RWPE2 (cell line): ENCODE data around the gene PARP4.
"Not testable (repeated sequence)": the region's sequence is repeated elsewhere in the genome, so short reads cannot be mapped to it uniquely, and the experiment has no call there.

Source experiments
- ATAC-seq: fragments of 200-7000 bp; cut with Tn5 transposase; 3 replicates; pipeline ENCODE4 v1.9.1; 2021; ENCODE audit warnings: low read depth
- DNase-seq: peaks from one replicate; pipeline ENCODE4 v3.0.0-alpha.2; 2020; ENCODE audit warnings: low spot score
- H3K27ac ChIP-seq: fragments of 450-650 bp; 2 replicates; pipeline ENCODE4 v1.5.1; 2017; ENCODE audit warnings: mild to moderate bottlenecking; ENCODE audit not compliant: poor library complexity, severe bottlenecking
- H3K27me3 ChIP-seq: fragments of 250-450 bp; sonication (Bioruptor Pico); 2 replicates; pipeline ENCODE4 v1.5.1; 2021; ENCODE audit warnings: mild to moderate bottlenecking, moderate library complexity; ENCODE audit not compliant: insufficient read depth, poor library complexity, severe bottlenecking
- H3K36me3 ChIP-seq: fragments of 250-450 bp; sonication (Bioruptor Pico); 2 replicates; pipeline ENCODE4 v1.5.1; 2020; ENCODE audit warnings: low read depth, mild to moderate bottlenecking, moderate library complexity
- H3K4me1 ChIP-seq: fragments of 250-450 bp; sonication (Bioruptor Pico); 2 replicates; pipeline ENCODE4 v1.5.1; 2021; ENCODE audit warnings: mild to moderate bottlenecking, moderate library complexity; ENCODE audit not compliant: insufficient read depth, poor library complexity, severe bottlenecking
- H3K4me3 ChIP-seq: fragments of 250-450 bp; sonication (Bioruptor Pico); 2 replicates; pipeline ENCODE4 v1.5.1; 2021; ENCODE audit warnings: mild to moderate bottlenecking, moderate library complexity; ENCODE audit not compliant: severe bottlenecking
- H3K9me3 ChIP-seq: fragments of 250-450 bp; sonication (Bioruptor Pico); 2 replicates; pipeline ENCODE4 v1.5.1; 2021; ENCODE audit warnings: mild to moderate bottlenecking, moderate library complexity; ENCODE audit not compliant: severe bottlenecking
- TF ChIP-seq, protein P1 (sequence below): fragments of 450-650 bp; IDR thresholded peaks from one replicate; pipeline ENCODE4 v1.5.1; 2017; ENCODE audit warnings: mild to moderate bottlenecking, moderate library complexity; ENCODE audit not compliant: poor library complexity, severe bottlenecking

PARP4 gene

GRCh38 chr13:24450530-24450929, 62.0 kb downstream of the PARP4 start:
- Histone ChIP-seq H3K4me1 (no peaks in the 10 kb centered on the region), H3K36me3 (peaks cover 40% of the 10 kb centered on the region), H3K9me3 (no peaks in the 10 kb centered on the region), H3K27ac (no peak overlapping the region), H3K27me3 (no peaks in the 10 kb centered on the region), H3K4me3 (no peak overlapping the region)
- TF ChIP-seq, protein P1, sequence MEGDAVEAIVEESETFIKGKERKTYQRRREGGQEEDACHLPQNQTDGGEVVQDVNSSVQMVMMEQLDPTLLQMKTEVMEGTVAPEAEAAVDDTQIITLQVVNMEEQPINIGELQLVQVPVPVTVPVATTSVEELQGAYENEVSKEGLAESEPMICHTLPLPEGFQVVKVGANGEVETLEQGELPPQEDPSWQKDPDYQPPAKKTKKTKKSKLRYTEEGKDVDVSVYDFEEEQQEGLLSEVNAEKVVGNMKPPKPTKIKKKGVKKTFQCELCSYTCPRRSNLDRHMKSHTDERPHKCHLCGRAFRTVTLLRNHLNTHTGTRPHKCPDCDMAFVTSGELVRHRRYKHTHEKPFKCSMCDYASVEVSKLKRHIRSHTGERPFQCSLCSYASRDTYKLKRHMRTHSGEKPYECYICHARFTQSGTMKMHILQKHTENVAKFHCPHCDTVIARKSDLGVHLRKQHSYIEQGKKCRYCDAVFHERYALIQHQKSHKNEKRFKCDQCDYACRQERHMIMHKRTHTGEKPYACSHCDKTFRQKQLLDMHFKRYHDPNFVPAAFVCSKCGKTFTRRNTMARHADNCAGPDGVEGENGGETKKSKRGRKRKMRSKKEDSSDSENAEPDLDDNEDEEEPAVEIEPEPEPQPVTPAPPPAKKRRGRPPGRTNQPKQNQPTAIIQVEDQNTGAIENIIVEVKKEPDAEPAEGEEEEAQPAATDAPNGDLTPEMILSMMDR = no peak
- ATAC-seq = no peak
- DNase-seq = no peak

DNA sequence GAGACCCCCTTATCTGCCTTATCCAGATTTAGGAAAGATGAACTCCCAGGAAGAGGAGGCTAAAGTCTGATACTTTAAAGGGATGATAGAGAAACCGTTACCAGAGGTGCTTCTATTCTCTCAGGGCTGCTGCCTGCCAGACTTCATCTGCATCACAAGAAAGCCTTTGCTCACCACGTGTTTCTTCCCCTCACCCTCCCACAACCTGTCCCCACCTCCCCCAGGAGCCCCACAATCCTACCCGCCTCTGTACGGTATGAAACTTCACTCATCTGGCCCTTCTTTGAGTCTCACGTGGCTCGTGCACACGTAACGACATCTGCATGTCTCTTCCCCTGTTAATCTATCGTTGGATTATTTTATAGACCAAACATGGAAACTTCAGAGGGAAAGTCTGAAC, 67.7 kb downstream of the PARP4 start:
- H3K9me3 ChIP-seq, H3K27me3 ChIP-seq, H3K4me3 ChIP-seq, ATAC-seq, DNase-seq, H3K27ac ChIP-seq, H3K4me1 ChIP-seq: not testable (repeated sequence)
- peaks cover 34% of the 10 kb centered on the region for H3K36me3 ChIP-seq

DNA sequence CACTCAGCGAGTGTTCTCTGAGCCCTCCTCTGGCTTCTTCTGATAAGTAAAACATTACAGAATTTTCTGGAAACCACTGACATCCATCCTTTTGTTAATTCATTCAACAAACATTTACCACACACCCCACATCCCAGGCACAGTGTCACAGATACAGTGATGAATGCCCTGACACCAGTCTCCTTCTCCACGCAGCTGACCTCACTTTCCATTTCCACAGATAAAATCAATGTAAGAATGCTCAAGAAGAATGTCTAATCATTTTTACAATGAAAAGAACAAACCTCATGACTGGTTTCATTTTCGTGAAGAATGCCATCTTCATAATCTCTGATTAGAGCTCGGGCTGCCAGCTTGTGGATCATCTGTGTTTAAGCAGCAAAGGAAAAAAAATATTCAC, 69.2 kb downstream of the PARP4 start:
- Histone ChIP-seq H3K27me3 (no peaks in the 10 kb centered on the region), H3K36me3 (peaks cover 34% of the 10 kb centered on the region), H3K27ac (no peak overlapping the region), H3K4me1 (no peaks in the 10 kb centered on the region), H3K4me3 (no peak overlapping the region), H3K9me3 (no peaks in the 10 kb centered on the region)
- TF ChIP-seq, protein P1 = no peak
- no peak for ATAC-seq
- no peak for DNase-seq

DNA sequence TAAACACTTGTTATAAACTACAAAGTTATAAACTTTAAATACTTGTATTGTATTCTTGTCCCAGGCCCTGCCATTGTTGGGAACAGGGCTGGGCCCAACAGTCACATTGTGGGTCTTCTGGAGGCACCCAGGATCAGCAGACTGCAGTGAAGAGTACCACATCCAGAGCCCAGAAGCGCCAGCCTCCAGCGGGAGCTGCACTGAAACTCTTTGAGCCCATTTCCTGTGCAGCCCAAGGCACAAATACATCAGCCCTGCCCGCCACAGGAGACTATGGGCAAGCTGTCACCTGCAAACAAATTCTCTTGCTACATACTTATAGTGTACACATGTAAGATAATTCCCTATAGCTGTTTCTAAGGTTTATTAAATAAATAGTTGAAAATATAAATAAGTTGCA, 86.5 kb downstream of the PARP4 start:
- H3K9me3 ChIP-seq, H3K4me1 ChIP-seq, ATAC-seq, DNase-seq, H3K27ac ChIP-seq, H3K27me3 ChIP-seq, H3K4me3 ChIP-seq: not testable (repeated sequence)
- peaks cover 23% of the 10 kb centered on the region for H3K36me3 ChIP-seq

DNA sequence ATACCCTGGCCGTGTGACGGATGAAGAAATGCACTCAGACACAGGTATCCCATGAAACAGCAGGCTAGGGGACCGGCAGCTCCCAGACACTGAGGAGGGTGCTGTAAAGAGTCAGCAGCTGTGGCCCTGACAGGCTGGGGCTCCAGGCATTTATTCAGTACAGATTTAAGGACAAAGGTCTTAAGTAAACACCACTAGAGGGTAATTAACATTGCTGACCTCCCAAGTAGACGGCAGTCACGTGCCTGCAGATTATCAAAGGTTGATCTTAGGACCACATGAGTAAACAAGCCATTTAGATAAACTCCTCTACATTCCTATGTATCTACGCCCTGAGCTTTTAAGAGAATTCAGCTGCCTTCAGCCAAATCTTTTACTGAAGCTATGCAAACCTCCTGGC, 92.9 kb downstream of the PARP4 start:
- not testable (repeated sequence) for DNase-seq, H3K4me3 ChIP-seq, H3K9me3 ChIP-seq, ATAC-seq, H3K27me3 ChIP-seq, H3K4me1 ChIP-seq, H3K36me3 ChIP-seq, H3K27ac ChIP-seq

- Histone ChIP-seq H3K27ac (no peak overlapping the region), H3K36me3 (no peaks in the 10 kb centered on the region), H3K4me1 (no peaks in the 10 kb centered on the region), H3K9me3 (no peaks in the 10 kb centered on the region), H3K27me3 (no peaks in the 10 kb centered on the region), H3K4me3 (no peak overlapping the region)
- no peak for DNase-seq
- no peak for ATAC-seq
- TF ChIP-seq, protein P1 = peak; percentile 6
These were observed 104.7 kb downstream of the PARP4 start for GRCh38 chr13:24407844-24408243.
